HUES48 (cell line): ENCODE data around the gene RSPH9.

Source experiments
- H3K27ac ChIP-seq: one replicate; pipeline ENCODE4 v1.7.0; 2013; ENCODE audit warnings: low read depth, low read length, inconsistent platforms
- H3K27me3 ChIP-seq: 2 replicates; pipeline ENCODE4 v1.6.1; 2013; ENCODE audit warnings: mild to moderate bottlenecking, low read length; ENCODE audit not compliant: control insufficient read depth, insufficient read depth
- H3K36me3 ChIP-seq: 2 replicates; pipeline ENCODE4 v1.6.1; 2013; ENCODE audit warnings: low read length; ENCODE audit not compliant: control insufficient read depth, insufficient read depth
- H3K4me1 ChIP-seq: 2 replicates; pipeline ENCODE4 v1.6.1; 2013; ENCODE audit warnings: mild to moderate bottlenecking, low read length; ENCODE audit not compliant: control insufficient read depth, insufficient read depth
- H3K4me3 ChIP-seq: 2 replicates; pipeline ENCODE4 v1.5.1; 2013; ENCODE audit warnings: mild to moderate bottlenecking, low read depth, low read length
- H3K9ac ChIP-seq: 2 replicates; pipeline ENCODE4 v1.6.1; 2013; ENCODE audit warnings: mild to moderate bottlenecking, low read depth, low read length, moderate library complexity
- H3K9me3 ChIP-seq: 2 replicates; pipeline ENCODE4 v1.6.1; 2013; ENCODE audit warnings: low read length; ENCODE audit not compliant: control insufficient read depth, insufficient read depth

Gene RSPH9

GRCh38 chr6:43703512-43704429, 58.9 kb downstream of the RSPH9 start:
- Histone ChIP-seq H3K9me3 (no peaks in the 10 kb centered on the region), H3K36me3 (no peaks in the 10 kb centered on the region), H3K27me3 (no peaks in the 10 kb centered on the region), H3K27ac (peak overlapping the region; percentile 91), H3K4me1 (peaks cover 65% of the 10 kb centered on the region), H3K9ac (no peak overlapping the region), H3K4me3 (no peak overlapping the region)

- Histone ChIP-seq H3K9me3 (no peaks in the 10 kb centered on the region), H3K27me3 (no peaks in the 10 kb centered on the region), H3K27ac (no peak overlapping the region), H3K4me1 (peaks cover 56% of the 10 kb centered on the region), H3K9ac (no peak overlapping the region), H3K4me3 (no peak overlapping the region), H3K36me3 (no peaks in the 10 kb centered on the region)
Measured at GRCh38 chr6:43705996-43706395, 61.2 kb downstream of the RSPH9 start.

- Histone ChIP-seq H3K4me1 (peaks cover 48% of the 10 kb centered on the region), H3K9ac (no peak overlapping the region), H3K36me3 (no peaks in the 10 kb centered on the region)
Measured at GRCh38 chr6:43706788-43707187, 62.0 kb downstream of the RSPH9 start.

GRCh38 chr6:43707269-43707668, 62.4 kb downstream of the RSPH9 start:
- H3K4me3 ChIP-seq, result no peak overlapping the region
- H3K27me3 ChIP-seq, result no peaks in the 10 kb centered on the region
- H3K9ac ChIP-seq, result no peak overlapping the region
- no peaks in the 10 kb centered on the region for H3K9me3 ChIP-seq
- H3K4me1 ChIP-seq, result peaks cover 44% of the 10 kb centered on the region
- H3K36me3 ChIP-seq, result no peaks in the 10 kb centered on the region
- H3K27ac ChIP-seq, result peak overlapping the region; percentile 12

More at GRCh38 chr6:43706788-43707187, 62.0 kb downstream of the RSPH9 start:
- H3K27ac ChIP-seq, result peak overlapping the region; percentile 27
- no peak overlapping the region for H3K4me3 ChIP-seq
- no peaks in the 10 kb centered on the region for H3K27me3 ChIP-seq
- no peaks in the 10 kb centered on the region for H3K9me3 ChIP-seq

- Histone ChIP-seq H3K9me3 (no peaks in the 10 kb centered on the region), H3K9ac (no peak overlapping the region), H3K4me1 (peaks cover 41% of the 10 kb centered on the region), H3K36me3 (no peaks in the 10 kb centered on the region), H3K27me3 (no peaks in the 10 kb centered on the region), H3K4me3 (no peak overlapping the region), H3K27ac (peak overlapping the region; percentile 12)
Measured at GRCh38 chr6:43707767-43708166, 62.9 kb downstream of the RSPH9 start.

GRCh38 chr6:43708860-43709653, 64.2 kb downstream of the RSPH9 start:
- Histone ChIP-seq H3K9me3 (no peaks in the 10 kb centered on the region), H3K4me3 (no peak overlapping the region), H3K27ac (no peak overlapping the region), H3K36me3 (no peaks in the 10 kb centered on the region), H3K4me1 (peaks cover 34% of the 10 kb centered on the region), H3K27me3 (no peaks in the 10 kb centered on the region), H3K9ac (no peak overlapping the region)

- Histone ChIP-seq H3K9me3 (no peaks in the 10 kb centered on the region), H3K36me3 (no peaks in the 10 kb centered on the region), H3K4me1 (peaks cover 38% of the 10 kb centered on the region), H3K27ac (no peak overlapping the region), H3K4me3 (no peak overlapping the region), H3K9ac (no peak overlapping the region), H3K27me3 (no peaks in the 10 kb centered on the region)
Measured at GRCh38 chr6:43709654-43710303, 64.9 kb downstream of the RSPH9 start.

- no peaks in the 10 kb centered on the region for H3K27me3 ChIP-seq
- no peaks in the 10 kb centered on the region for H3K9me3 ChIP-seq
- no peaks in the 10 kb centered on the region for H3K36me3 ChIP-seq
- H3K27ac ChIP-seq, result no peak overlapping the region
- no peak overlapping the region for H3K9ac ChIP-seq
- H3K4me3 ChIP-seq, result no peak overlapping the region
- peaks cover 31% of the 10 kb centered on the region for H3K4me1 ChIP-seq
Measured at GRCh38 chr6:43710576-43710975, 65.7 kb downstream of the RSPH9 start.

GRCh38 chr6:43712579-43712978, 67.7 kb downstream of the RSPH9 start:
- Histone ChIP-seq H3K36me3 (no peaks in the 10 kb centered on the region), H3K4me1 (peaks cover 13% of the 10 kb centered on the region), H3K4me3 (no peak overlapping the region), H3K9me3 (no peaks in the 10 kb centered on the region), H3K27ac (no peak overlapping the region), H3K27me3 (no peaks in the 10 kb centered on the region), H3K9ac (no peak overlapping the region)

- no peaks in the 10 kb centered on the region for H3K36me3 ChIP-seq
- no peak overlapping the region for H3K9ac ChIP-seq
- no peaks in the 10 kb centered on the region for H3K9me3 ChIP-seq
- no peak overlapping the region for H3K4me3 ChIP-seq
- H3K27me3 ChIP-seq, result no peaks in the 10 kb centered on the region
- peak overlapping the region; percentile 14 for H3K27ac ChIP-seq
- peaks cover 10% of the 10 kb centered on the region for H3K4me1 ChIP-seq
Measured at GRCh38 chr6:43713643-43714310, 68.9 kb downstream of the RSPH9 start.
